Stimulated activated CD4-positive, alpha-beta T cell treated with anti-CD3 and anti-CD28 coated beads, Interleukin-2, amount 100 ng/mL, for 48 hours (primary cell): ENCODE data around the gene MAPK4.
"Not testable (repeated sequence)": the region's sequence is repeated elsewhere in the genome, so short reads cannot be mapped to it uniquely, and the experiment has no call there.

Source experiments
- DNase-seq, 2 donors: peaks; one replicate each; pipeline ENCODE4 v3.0.0-alpha.2; 2020

Gene MAPK4

DNA sequence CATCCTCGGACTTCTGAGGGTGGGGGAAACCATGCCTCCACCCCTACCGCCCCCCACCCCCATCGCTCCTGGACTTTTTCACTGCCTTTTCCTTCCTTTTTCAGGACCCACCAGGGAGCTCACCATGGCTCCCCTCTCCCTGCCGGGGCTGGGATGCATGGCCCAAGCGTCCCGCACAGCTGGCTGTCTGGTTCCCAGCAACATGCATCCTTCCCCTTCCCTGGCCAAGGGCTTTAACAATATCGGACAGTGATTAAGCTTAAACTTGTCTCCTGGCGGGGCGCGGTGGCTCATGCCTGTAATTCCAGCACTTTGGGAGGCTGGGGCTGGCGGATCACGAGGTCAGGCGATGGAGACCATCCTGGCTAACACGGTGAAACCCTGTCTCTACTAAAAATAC is 215.8 kb downstream of the MAPK4 start:
- no peak for DNase-seq

DNA sequence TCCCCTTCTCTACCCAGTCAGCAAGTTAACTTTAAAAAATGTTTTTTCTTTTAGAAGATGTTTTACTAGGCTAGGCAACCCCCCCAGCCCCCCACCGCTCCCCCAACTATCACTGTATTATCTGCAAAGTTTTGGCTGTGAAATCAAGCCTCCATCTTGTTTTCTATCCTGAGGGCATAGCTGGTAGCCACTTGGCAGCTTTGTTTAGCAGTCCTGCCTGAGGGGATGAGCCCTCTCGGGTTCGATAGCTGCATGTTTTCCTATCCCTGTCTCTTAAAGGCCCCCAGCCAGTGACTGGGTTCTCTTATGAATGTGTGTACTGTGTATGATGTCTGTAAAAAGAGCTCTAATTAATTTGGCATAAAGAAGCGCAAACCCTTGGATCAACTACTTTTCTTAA is 216.5 kb downstream of the MAPK4 start:
- no peak for DNase-seq

GRCh38 chr18:50779021-50779420 is 219.1 kb downstream of the MAPK4 start:
- not testable (repeated sequence) for DNase-seq
